ENCODE data around the gene PET117. TPM values are rescaled to one million over a fixed set of nuclear protein-coding genes. Genes with fewer than 3 reads are reported as not detected.

The PET117 gene
- total RNA-seq, 1 donor from 2014 or later, result 10.6 TPM

GRCh38 chr20:18180815-18181214 is 43.2 kb downstream of the PET117 start:
- intact Hi-C loops (cut with DNase I), result no loop called here
- DNase-seq (no peak), ATAC-seq (no peak)
- Histone ChIP-seq H3K4me1 (no peaks in the 10 kb centered on the region), H3K27me3 (ENCODE audit: low read depth) (no peaks in the 10 kb centered on the region), H3K4me3 (no peak overlapping the region), H3K9me3 (peaks cover 10% of the 10 kb centered on the region), H3K36me3 (peaks cover 42% of the 10 kb centered on the region), H3K27ac (no peak overlapping the region)
- no peak for TF ChIP-seq CTCF (IDR thresholded peaks at IDR 0.05)

- H3K4me1 ChIP-seq, result no peaks in the 10 kb centered on the region
- TF ChIP-seq CTCF (IDR thresholded peaks at IDR 0.05), result no peak
- H3K4me3 ChIP-seq, result no peak overlapping the region
- peaks cover 71% of the 10 kb centered on the region for H3K36me3 ChIP-seq
- no peaks in the 10 kb centered on the region for H3K9me3 ChIP-seq
- no peak for ATAC-seq
- intact Hi-C loops (cut with DNase I), result no loop called here
- no peak for DNase-seq
- no peaks in the 10 kb centered on the region for H3K27me3 ChIP-seq (ENCODE audit: low read depth)
- no peak overlapping the region for H3K27ac ChIP-seq
These were observed 49.4 kb downstream of the PET117 start for GRCh38 chr20:18187020-18187419.

- TF ChIP-seq CTCF (IDR thresholded peaks at IDR 0.05), result no peak
- ATAC-seq (no peak), DNase-seq (no peak)
- Histone ChIP-seq H3K4me3 (no peak overlapping the region), H3K27ac (no peak overlapping the region), H3K9me3 (no peaks in the 10 kb centered on the region), H3K4me1 (no peaks in the 10 kb centered on the region), H3K36me3 (peaks cover 57% of the 10 kb centered on the region), H3K27me3 (ENCODE audit: low read depth) (no peaks in the 10 kb centered on the region)
- intact Hi-C loops (cut with DNase I), result no loop called here
These were observed 50.8 kb downstream of the PET117 start for GRCh38 chr20:18188434-18188833.

- no peaks in the 10 kb centered on the region for H3K4me1 ChIP-seq
- peak; percentile 33 to 56 for ATAC-seq
These were observed 52.9 kb downstream of the PET117 start for GRCh38 chr20:18190338-18191233.

GRCh38 chr20:18191306-18191705 is 53.6 kb downstream of the PET117 start:
- no peak for ATAC-seq
- H3K27me3 ChIP-seq (ENCODE audit: low read depth), result no peaks in the 10 kb centered on the region
- no peak overlapping the region for H3K27ac ChIP-seq
- no peak overlapping the region for H3K4me3 ChIP-seq
- intact Hi-C loops (cut with DNase I), result no loop called here
- TF ChIP-seq CTCF (IDR thresholded peaks at IDR 0.05), result no peak
- peaks cover 28% of the 10 kb centered on the region for H3K36me3 ChIP-seq
- no peaks in the 10 kb centered on the region for H3K4me1 ChIP-seq
- H3K9me3 ChIP-seq, result no peaks in the 10 kb centered on the region
- DNase-seq, result no peak

More at GRCh38 chr20:18190338-18191233, 52.9 kb downstream of the PET117 start:
- no peaks in the 10 kb centered on the region for H3K9me3 ChIP-seq
- TF ChIP-seq CTCF (IDR thresholded peaks at IDR 0.05), result no peak
- no peaks in the 10 kb centered on the region for H3K27me3 ChIP-seq (ENCODE audit: low read depth)
- DNase-seq, result no peak
- H3K4me3 ChIP-seq, result no peak overlapping the region
- intact Hi-C loops (cut with DNase I), result no loop called here
- no peak overlapping the region for H3K27ac ChIP-seq
- H3K36me3 ChIP-seq, result peaks cover 35% of the 10 kb centered on the region

Other genes starting within 250 kb of the PET117 start
- 102 TPM for gene SNX5, start 169.1 kb upstream of the PET117 start, total RNA-seq
- 11.3 TPM for gene MGME1, start 168.8 kb upstream of the PET117 start, total RNA-seq
- 8.6 TPM for gene OVOL2, start 79.9 kb upstream of the PET117 start, total RNA-seq
- gene KAT14, start within 50 bp of the PET117 start, total RNA-seq, result 13.5 TPM
- 12.4 TPM for gene ZNF133, start 150.7 kb downstream of the PET117 start, total RNA-seq

Measured in lower lobe of right lung (tissue), 2 donors.